ENCODE results near the gene PALB2.
"Not testable (repeated sequence)": the region's sequence is repeated elsewhere in the genome, so short reads cannot be mapped to it uniquely, and the experiment has no call there.

Gene PALB2

DNA sequence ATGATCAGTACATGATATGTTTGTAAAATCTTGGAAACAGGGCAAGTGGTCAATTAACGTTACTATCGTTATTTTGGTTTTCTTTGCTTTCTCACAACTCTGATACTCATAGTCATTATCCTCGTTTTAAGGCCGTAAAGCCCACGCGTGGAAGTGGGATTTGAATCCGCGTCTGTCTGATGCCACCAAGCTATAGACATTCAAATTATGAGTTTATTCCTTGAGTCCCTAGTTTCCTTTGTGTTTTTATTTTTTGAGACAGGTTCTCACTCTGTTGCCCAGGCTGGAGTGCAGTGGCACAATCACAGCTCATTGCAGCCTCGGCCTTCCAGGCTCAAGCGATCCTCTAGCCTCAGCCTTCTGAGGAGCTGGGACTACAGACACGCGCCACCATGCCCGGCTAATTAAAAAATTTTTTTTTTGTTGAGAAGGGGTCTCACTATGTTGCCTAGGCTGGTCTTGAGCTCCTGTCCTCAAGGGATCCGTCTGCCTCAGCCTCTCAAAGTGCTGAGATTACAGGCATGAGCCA, 1.2 kb upstream of the PALB2 start:
- no peak for DNase-seq

- no peak for DNase-seq
Observed at GRCh38 chr16:23640615-23640930, 537 bp downstream of the PALB2 start.

GRCh38 chr16:23635958-23636357, 5.2 kb downstream of the PALB2 start:
- no peak for DNase-seq

GRCh38 chr16:23634461-23635036, 6.6 kb downstream of the PALB2 start:
- no peak for DNase-seq

DNA sequence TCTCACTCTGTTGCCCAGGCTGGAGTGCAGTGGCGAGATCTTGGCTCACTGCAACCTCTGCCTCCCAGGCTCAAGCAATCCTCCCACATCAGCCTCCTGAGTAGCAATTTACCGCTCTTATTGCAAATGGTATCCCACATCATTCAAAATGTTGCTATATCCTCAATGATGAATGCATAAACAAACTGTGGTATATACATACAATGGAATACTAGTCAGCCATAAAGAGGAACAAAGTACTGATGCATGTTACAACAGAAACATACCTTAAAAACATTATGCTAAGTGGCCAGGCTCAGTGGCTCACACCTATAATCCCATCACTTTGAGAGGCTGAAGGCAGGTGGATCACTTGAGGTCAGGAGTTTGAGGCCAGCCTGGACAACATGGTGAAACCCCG, 9.2 kb downstream of the PALB2 start:
- DNase-seq: not testable (repeated sequence)

DNA sequence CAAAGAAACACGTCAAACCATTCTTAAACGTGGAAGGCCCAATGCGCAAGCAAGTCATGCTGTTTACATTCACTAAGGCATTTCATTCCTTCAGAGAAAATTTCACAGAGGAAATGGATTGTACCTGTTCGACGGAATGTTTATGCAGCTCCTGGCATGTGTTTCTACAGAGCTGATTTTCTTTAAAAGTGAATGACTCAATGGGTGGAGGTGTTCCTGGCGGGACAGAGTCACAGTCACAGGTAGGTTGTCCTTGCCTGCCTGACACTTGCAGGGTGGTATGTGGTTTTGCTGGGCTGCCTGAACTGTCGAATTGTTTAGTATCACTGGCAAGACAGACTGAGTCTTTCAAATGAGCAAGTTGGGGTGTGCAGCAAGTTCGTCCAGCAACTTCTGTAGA, 11.6 kb downstream of the PALB2 start:
- no peak for DNase-seq

DNA sequence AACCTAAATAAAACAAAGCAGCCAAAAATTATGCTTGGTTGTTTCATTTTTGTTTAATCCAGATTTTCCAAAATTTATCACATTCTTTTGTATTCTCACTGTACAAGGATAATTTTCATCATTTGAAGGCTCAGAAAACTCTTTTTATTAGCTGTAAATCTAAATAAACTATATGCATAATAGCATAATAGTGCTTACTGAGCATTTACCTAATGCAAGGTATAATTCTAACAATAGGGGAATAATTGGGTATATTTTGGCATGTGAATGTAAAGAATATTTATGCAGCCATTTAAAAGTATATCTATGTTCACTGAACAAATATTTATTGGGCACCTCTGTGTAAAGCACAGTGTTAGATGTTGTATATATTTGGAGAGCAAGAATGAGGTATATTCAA, 17.0 kb downstream of the PALB2 start:
- no peak for DNase-seq

DNA sequence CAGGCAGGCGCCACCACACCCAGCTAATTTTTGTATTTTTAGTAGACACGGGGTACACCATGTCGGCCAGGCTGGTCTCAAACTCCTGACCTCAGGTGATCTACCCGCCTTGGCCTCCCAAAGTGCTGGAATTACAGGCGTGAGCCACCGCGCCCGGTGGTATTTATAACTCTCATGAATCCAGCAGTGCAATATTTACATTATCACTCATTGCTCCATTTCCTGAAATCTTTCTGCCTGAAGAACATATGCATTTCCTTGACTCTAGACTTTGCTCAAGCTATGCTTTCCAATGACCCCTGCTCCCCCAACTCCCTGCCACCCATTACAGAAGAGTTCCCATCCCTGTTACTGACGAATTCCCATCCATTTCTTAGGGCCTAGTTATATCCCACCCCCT, 25.3 kb downstream of the PALB2 start:
- DNase-seq: no peak

- DNase-seq: no peak
Observed at GRCh38 chr16:23611936-23612335, 29.2 kb downstream of the PALB2 start.

GRCh38 chr16:23610905-23611304, 30.2 kb downstream of the PALB2 start:
- DNase-seq: not testable (repeated sequence)

DNA sequence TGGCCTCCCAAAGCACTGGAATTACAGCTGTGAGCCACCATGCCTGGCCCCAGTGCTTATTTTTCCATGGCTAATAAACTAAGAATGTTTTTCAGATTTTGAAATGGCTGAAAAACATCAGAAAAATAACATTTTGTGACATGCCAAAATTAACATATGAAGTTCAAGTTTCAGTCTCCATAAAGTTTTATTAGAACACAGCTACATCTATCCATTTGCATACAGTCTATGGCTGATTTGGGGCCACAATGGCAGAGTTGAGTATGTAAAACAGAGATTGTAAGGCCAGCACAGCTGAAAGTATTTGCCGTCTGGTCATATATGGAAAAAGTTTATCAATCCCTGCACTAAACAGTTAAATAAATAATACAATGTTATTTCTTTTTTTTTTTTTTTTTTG, 31.2 kb downstream of the PALB2 start:
- DNase-seq: no peak

DNA sequence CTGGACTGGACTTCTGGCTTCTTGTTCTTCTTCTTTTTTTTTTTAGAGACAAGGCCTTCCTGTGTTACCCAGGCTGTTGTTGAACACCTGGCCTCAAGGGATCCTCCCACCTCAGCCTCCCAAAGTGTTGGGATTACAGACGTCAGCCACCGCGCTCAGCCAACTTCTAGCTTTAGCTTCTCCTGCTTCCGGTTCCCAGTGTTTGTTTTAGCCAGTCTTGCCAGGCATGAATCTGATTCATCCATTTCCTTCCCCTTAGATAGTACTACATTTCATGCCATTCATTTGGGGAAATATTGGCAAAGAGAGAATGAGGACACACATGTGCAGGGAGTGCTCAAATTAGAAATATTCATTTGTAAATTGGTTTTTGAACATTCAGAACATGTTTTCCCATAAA, 32.9 kb downstream of the PALB2 start:
- DNase-seq: peak; percentile 56

DNA sequence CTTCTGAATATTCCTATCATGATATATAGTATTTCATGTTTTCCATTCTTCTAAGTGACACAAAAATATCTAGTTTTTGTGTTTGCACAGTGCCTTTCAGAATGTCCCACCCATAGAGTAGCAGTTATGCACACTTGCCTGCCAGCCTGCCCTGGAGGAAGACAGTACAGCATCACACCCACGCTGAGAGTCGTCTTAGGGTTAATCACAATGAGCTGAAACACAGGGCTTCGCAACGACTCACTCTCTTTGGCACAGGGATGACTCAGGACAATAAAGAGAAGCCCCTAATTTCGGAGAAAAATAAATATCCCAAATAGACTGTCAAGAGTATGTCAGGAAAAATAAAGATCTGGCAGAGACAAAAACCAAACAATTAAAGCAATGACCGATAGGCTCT, 33.4 kb downstream of the PALB2 start:
- DNase-seq: peak; percentile 0

DNA sequence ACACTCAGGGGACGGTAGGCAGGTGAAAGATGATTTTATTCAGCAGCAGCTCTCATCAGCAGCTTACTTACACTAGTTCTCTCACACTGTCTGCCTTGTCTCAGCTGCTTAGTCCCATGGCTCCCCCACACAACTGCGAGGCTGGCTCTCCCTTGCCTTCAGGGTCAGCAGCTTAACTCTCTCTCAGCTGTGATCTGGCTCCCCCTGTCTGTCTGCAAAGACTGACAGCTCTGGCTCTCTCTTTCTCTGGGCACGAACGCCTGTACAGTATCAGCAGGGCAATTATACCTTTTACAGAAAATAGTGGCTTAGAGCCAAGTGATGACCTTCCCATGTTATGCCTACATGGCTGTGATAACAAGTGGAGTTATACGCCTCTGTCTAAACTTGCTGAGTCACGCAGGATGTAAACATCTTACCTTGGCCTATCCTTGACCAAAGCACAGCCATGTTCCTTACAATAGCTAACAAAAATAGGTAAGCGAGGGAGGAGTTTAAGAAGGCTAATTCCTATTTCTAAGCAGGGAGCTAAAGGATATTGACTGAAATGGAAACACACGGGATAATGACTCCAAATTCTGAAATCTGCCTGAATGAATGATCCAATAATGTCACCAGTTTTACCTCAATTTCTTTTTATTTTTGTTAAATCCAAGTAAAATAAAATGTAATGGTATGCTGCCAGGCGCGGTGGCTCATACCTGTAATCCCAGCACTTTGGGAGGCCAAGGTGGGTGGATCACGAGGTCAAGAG, 43.9 kb downstream of the PALB2 start:
- DNase-seq: peak; percentile 22

DNA sequence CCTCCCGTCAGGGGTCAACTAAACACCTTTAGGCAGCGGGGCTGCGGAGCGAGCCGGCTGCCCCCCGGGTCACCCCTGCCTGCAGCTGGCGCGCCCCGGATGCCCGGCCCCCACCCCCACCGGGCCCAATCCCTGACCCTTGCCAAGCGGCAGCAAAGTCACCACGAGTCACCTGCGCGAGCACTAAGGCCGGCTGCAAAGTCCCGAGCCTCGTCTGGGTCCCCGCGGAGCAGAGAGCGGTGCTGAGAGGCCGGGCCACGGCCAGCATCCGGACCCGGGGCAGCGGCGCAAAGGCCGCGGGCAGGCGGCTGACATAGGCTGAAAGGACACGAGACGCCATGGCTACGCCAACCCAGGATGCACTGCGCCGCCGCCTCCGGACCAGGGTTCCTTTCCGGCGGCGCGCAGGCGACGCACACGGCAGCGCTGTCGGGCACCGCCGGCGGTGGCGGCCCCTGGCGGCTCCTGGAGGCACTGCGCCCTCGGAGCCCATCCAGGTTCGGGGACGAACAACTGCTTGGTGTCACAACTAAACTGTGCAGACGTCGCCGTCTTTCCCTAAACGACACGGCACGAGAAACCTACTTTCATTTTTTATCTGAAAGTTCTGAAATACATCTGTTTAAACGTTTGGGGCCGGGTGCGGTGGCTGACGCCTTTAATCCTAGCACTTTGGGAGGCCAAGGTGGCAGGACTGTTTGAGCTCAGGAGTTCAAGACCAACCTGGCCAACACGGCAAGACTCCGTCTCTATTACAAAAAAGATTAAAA, 45.0 kb downstream of the PALB2 start, which contains the start of gene NDUFAB1:
NDUFAB1 (minus strand) TSS at position 366 of the 770 bp plus-strand sequence; CDS start at position 340, 26 bp downstream.
- peak; percentile 92 for DNase-seq

DNA sequence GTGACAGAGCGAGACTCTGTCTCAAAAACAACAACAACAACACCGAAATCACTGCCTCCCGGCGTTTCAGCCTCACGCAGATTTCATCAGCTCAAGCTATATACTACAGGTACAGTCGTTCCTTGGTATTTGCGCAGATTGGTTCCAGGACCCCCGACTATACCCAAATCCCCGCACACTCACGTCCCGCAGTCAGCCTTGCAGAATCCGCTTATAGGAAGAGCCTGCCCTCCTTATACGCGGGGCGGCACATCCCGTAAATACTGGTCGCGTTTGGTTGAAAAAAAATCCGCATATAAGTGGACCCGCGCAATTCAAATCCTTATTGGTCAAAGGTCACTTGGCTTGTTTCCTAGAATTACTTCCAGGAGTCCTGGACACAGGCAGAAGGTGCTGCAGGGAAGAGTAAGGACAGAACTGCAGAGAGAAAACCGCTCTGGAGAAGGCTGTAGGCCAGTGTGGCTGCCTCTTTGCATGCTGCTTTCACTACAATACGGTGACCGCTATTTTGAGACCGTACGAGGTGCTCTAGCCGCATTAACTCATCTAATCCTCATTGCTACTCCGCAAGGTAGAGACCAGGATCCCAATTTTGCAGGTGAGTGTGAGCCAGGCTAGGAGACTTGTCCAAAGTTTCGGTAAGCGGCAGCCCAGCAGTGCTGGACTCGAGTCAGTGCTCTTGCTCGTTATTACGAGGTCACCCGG, 45.7 kb downstream of the PALB2 start:
- no peak for DNase-seq

- DNase-seq: no peak
Observed at GRCh38 chr16:23594186-23594585, 46.9 kb downstream of the PALB2 start.

GRCh38 chr16:23590181-23590580, 50.9 kb downstream of the PALB2 start:
- no peak for DNase-seq

DNA sequence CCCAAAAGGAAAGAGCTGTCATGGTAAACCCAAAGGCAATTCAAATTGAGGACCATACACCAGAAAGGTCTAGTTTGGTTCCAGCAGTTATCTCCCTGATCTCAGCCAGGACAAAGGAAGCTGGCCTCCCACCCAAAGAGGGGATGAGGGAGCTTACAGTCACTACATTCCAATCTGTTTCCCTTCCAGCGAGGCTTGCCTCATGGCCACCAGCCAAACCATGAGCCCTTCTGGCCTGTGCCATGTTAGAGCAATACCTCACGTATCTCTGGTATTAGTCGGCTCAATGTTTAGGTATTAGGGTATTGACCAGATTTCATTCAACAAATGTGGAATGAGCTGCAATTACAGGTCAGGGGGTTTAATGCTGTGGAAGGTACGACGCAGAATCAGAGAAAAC, 53.4 kb downstream of the PALB2 start:
- no peak for DNase-seq

DNA sequence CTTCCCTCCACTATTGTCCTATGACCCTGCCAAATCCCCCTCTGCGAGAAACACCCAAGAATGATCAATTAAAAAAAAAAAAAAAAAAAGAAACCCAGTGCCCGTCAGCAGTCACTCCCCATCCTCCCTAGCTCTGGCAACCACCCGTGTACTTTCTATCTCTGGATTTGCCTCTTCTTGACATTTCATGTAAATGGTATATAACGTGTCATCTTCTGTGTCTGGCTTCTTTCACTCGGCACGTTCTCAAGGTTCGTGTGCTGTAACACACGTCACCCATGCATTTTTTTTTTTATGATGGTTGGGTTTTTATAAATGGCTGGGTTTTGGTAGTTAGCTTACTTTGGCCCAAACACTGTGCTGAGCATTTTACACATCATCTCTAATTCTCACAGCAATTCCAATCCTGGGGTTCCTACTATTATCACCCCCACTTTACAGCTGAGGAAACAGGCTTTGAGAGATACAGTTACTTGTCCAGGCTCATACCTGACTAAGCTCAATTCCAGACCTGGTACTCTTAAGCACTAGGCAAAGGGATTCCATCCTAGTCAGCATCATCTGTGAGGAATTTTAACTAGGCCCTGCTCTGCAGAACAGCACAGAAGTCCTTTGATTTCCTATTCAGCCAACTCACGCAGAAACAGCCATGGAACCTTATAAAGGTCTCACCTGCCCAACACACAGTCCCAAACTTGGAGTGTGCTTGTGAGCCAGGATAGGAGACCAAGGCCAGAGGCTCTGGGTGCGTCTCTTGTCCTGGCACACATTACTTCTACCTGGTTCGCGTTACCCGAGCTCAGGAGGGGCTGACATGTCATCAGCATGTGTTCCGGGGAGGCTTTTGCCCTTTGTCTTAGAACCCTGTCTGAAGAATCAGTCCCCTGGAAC, 56.7 kb downstream of the PALB2 start:
- no peak for DNase-seq

- not testable (repeated sequence) for DNase-seq
Observed at GRCh38 chr16:23583271-23583670, 57.8 kb downstream of the PALB2 start.

DNA sequence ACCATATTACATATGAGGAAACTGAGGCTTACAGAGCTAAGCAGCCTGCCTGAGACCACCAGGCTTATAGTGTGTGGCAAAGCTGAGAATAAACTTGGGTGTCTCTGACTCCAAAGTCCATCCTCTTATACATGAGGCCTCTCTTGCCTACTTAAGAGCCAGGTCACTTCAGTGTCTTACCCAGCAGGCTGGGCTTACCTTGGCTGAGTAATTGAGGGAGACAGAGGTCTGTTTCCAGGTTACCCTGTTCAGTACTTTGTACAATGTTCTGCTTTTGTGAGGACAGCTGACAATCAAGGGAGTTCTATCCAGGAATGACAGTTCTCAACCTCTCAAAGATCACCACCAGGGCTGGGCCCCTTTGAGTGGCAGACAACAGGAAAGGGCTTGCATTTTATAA, 59.3 kb downstream of the PALB2 start:
- DNase-seq: no peak

Data from inflammatory macrophage treated with lipopolysaccharide for 4 hours (primary cell).